Stimulated activated CD8-positive, alpha-beta memory T cell treated with anti-CD3 and anti-CD28 coated beads, Interleukin-2, amount 100 ng/mL, for 1 hour (primary cell): Measurements from ENCODE around the gene AHNAK2.

Experiments
- DNase-seq, 2 donors: peaks; one replicate each; pipeline ENCODE4 v3.0.0-alpha.2; 2020; ENCODE audit warnings: low read depth in 2 of 2

AHNAK2 gene

DNA sequence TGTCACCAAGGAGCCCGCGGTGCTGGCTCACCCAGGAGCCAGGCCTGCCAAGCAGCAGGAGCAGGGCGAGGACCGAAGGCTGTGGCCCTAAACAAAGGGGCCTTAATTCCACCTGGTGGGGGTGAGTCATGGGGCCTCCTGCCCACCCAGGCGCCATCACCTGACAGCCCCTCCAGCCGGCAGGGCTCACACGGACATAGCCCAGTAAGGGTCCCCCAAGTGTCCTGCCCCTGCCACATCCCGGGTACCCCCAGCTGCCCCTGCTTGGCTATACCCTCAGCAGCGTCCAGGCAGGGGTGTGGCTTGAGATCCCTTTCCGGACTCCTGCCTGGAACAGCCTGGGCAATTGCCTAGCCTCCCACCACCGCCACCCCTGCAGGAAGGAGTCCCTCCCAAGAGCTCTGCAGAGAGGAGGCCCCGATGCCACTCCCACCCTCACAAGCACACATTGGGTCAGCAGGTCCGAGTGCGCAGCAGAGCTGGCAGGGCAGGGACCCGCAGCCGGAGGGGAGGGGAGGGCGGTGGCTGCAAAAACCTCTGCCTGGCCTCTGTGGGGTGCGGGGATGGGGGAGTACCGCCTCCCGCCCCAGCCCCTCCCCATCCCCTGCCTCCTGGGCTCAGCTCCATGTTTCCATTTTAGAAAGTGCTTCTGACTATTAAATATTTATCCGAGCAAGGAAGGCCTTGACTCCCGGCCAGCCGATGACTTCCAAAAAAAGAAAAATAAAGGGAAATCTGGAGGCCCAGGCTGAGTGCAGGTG lies 4.6 kb downstream of the AHNAK2 start:
- no peak for DNase-seq

DNA sequence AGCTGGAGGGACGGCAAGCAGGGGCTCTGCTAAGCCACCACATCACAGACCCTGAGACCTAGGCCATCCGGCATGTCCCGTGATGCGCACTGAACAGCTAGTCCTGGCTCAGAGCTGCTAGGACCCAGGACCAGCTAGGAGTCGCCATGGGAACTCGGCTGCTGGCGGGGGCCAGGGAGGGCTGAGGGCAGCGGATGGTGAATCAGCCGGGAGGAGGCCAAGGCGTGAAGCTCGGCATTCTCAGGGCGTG lies 5.1 kb downstream of the AHNAK2 start:
- no peak for DNase-seq

- no peak for DNase-seq
Measured at GRCh38 chr14:104972301-104973134, 5.7 kb downstream of the AHNAK2 start.

DNA sequence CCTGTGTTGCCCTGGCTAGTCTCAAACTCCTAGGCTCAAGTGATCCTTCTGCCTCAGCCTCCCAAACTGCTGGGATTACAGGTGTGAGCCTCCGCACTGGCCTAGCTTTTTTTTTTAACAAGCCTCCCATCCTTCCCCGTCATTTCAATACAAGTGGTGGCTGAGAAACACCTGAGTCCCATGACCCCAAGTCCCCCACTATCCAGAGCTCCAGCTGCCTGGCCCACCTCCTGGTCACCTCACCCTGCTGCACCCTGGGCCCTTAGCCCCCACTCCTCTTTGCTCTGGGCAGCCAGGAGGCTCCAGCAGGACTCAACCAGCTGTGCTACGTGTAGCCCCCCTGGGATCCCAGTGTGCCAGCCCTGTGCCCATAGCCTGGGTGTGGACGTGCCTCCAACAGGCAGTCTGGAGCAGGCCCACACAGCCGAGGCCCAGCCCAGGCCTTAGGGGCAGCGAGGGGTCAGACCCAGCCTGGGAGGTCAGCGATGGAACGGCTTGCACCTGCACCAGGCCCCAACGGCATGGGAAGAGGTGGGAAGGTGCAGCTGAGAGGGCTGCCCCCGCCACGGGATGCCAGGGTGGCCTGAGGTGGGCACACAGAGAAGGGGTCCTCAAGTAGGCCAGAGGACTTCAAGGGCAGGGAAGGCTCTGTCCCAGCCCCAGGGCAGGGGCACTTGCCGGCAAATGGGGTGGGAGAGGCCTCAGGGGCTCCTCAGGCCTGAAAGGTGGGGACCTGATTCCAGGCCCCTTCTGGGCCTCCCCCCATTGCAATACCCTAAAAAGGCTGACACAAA lies 6.5 kb downstream of the AHNAK2 start:
- no peak for DNase-seq

GRCh38 chr14:104970231-104971068 lies 7.7 kb downstream of the AHNAK2 start:
- DNase-seq, result no peak

- no peak for DNase-seq
Measured at GRCh38 chr14:104969741-104970230, 8.4 kb downstream of the AHNAK2 start.

DNA sequence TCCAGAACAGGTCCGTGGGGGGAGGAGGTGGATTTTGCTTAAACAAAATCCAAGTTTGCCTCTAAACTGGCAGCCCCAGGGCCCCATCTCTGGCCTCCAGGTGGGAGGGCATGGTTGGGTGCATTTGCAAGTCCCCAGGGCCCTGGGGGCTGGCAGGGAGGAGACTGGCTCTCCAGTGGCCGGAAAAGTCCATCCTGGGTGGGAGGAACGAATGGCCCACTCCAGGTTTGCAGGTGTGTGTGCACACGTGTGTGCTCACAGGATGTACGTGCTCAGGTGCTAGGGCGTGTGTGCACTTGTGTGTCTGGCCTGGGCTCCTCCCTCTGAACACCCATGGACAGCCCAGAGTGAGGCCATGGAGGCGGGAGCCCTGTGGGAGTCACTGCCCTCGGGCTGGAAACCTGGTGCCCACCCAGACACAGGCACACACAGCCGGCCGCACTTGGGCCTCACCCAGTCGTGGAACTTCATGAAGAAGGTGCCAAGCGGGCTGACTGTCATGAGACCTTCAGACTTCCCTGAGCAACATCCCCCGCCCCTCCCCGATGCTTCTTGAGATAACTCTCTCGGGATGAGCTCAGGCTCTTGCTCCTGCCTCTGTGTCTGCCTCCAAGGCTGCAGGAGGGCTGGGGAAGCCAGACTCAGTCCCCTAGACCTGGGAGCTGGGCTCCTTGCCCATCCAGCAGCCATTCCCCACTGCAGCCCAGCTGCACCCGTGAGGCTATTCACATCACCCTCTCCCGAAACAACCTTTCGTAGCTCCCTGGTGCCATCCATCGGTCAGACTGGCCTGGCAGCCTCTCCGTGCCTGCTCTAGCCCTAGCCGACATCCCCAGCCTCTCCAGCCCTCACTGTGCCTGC lies 9.4 kb downstream of the AHNAK2 start:
- no peak for DNase-seq

GRCh38 chr14:104968153-104968527 lies 10.0 kb downstream of the AHNAK2 start:
- DNase-seq, result no peak

DNA sequence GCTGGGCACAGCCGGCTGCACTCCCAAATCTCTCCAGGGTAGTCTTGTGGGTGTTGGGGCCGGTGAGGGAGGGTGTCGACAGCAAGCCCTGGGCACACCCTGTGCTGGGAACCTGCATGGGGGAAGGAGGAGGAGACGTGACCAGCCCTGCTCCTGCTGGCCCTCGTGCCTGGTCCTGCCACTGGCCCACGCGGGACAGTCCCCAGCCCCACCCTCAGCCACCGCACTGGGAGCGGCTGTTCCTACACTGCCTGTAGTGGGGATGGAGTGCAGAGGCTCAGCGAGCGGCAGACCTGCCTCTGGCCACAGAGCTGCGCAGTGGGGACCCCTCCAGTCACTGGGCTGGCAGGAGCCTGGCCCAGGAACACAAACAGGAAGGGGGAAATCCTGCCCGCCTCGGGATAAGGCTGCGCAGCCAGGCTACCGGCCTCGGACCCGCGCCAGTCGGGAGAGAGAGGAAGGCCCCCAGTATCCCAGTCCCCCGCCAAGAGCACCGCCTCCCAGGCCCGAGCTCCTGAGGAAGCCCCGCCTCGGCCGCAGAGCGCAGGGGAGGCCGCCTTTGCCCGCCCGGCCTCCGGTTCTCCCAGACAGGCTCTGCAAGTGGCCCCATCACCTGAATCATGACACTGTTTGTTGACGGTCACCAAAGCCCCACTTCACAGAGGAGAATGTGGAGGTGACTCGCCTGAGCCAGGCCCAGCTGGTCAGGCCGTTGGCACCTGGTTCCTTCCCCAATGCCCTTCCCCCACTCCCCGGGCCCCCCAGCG lies 10.6 kb downstream of the AHNAK2 start:
- no peak for DNase-seq

DNA sequence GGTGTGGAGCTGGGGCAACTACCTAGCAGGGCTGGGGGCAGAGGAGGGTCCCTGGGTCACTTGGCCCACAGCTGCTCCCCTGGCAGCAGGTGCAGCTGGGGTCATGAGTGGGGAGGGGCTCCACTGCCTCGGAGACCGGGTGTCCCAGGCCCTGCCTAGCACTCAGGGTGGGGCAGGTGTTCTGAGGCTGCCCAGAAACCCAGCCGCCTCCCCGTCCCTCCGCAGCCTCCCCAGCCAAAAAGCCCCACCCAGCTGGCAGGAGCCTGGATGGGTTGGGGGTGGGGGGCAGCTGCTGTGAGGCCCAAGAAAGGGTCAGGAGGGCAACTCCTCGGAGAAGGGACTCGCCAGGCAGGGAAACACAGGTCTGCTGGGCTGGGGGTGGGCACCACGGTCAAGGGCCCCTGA lies 11.2 kb downstream of the AHNAK2 start:
- DNase-seq, result no peak

DNA sequence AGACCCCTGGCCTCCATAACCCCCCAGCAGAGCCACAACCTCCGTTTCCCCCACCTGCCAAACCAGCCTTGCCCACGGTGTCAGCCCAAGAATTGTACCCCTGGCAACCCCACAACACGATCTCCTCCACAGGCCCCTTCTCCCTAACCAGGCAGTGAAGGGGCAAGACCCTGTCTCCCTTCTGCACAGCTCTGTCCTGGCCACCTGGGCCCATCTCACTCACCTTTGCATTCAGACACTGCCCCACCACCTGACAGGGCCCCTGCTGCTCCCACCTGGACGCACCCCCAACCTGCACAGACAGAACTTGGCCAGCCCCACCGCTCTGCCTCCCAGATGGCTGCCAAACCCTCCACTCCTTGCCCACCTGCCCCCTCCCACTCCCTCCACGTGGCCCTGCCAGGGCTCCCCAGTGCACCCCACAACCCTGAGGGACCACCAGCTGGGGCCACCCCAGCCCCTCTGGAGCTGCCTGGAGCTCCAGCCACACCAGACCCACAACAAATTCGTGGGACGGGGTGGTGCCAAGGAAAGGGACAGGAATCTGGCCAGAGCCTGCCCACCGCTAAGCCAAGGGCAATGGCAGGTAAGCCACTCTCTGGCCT lies 11.8 kb downstream of the AHNAK2 start:
- no peak for DNase-seq

- DNase-seq, result no peak
Measured at GRCh38 chr14:104965561-104966231, 12.5 kb downstream of the AHNAK2 start.

DNA sequence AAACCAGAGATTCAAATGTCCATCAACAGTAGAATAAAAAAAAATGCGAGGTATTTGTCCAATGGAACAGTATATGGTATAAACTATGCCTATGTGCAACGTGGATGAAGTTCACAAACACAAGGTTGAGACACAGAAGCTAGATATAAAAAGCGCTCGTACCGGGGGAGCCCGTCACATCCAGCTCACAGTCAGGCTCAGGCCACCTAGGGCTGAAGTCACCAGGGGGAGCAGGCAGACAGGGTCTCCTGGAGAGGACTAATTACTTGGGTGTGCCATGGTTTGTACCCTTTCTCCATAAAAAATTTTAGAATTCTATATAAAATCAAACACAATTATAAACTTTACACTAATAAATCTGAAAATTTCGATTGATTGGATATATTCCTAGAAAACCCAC lies 13.6 kb downstream of the AHNAK2 start:
- no peak for DNase-seq

DNA sequence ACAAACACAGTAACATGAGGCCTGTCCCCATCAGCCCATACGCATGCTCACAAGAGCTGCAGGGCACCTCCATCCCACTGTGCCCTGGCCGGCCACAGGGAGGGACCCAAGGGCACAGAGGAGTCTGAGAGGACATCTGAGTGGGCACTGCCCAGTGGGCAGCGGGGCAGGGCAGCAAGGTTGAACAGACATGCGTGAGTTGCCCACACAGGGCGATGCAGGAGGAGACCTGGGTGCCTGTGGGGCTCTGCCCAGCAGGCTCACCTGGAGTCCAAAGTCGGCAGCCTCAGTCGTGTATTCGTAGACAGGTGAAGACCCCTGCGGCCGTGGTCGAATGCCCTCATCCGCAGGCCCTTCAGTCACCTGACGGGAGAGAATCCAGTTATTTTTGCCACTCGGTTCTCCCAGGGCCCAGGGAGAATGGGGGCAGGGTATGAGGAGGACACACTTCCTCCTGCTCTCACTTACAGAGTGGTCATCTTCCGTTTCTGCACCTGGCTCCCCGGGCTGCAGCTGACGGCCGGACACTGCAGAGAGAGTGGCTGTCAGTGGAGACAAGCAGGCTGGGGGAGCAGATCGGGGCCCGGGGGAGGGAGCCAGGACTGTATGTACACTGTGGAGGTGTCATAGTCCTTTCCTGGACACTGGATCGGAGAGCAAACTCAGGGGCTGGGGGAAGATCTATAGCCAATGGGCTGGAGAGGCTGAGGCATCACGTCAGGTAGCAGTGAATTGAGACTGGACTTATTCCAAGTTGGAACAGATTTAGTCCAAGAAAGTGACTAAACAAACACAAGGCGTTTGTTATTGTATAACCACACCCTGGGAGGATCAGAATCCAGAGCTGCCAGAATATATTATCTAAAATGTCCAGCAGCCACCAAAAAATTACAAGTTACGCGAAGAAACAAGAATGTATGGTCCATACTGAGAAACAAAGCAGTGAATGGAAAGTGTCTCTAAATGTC lies 20.7 kb downstream of the AHNAK2 start:
- no peak for DNase-seq

DNA sequence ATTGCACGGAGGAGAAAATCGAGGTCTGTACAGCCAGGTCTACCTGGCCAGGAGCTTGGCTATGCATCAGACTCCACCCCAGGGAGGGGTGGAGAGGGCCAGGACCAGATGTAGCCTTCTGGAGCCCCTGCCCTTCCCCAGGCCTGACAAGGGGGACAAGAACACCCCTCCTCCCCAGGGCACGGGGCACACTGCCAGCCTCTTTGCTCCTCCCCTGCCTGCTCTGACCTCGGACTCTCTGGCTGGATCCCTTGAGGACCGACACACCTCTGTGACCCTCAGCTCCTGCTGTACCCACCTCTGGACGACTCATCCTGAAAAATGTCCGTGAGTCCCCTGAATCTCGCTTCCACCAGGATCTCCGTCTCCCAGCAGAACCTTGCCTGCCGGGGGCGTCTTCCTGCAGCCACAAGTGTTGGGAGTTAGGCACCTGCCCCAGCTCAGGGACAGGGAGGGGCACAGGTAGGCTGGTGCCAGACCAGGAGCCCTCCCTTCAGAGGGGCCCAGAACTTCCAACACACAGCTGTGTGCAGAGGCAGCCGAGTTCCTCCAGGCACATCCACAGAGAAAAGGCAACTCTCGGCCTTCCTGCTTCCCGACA lies 21.8 kb downstream of the AHNAK2 start:
- DNase-seq, result no peak

DNA sequence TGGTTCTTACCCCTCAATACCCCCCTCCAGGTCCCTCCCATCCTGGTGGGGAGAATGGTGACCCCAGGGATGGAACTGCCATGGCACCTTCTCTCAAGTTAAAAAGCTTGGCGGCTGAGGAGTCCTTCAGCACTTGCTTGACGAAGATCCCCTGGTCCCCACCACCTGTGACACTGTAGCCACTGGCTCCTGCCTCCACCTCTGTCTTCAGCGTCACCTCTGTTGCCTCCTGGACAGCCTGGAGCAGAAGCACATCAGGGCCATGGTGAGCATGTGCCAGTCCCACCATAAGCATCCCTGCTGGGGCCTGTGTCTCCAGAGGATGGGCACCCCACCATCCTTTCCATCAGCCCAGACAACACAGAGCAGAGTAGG lies 22.8 kb downstream of the AHNAK2 start:
- DNase-seq, result no peak

- no peak for DNase-seq
Measured at GRCh38 chr14:104954746-104955395, 23.3 kb downstream of the AHNAK2 start.
